NCI-H526 treated with DMSO at 0.1 percent for 48 hours (cell line): Measurements from ENCODE around the gene DNASE1L1.

Source experiments
- DNase-seq: peaks from one replicate; lab custom pipeline; 2025; lab: John Stamatoyannopoulos, UW

Gene DNASE1L1

GRCh38 chrX:154367474-154368308, 41.4 kb downstream of the DNASE1L1 start:
- DNase-seq = no peak

GRCh38 chrX:154366666-154367055, 42.4 kb downstream of the DNASE1L1 start:
- no peak for DNase-seq

- DNase-seq = no peak
Measured at GRCh38 chrX:154365997-154366665, 42.9 kb downstream of the DNASE1L1 start.

- DNase-seq = no peak
Measured at GRCh38 chrX:154365052-154365600, 43.9 kb downstream of the DNASE1L1 start.

GRCh38 chrX:154363706-154364439, 45.2 kb downstream of the DNASE1L1 start:
- no peak for DNase-seq

GRCh38 chrX:154362085-154362742, 46.8 kb downstream of the DNASE1L1 start:
- no peak for DNase-seq

GRCh38 chrX:154360155-154360713, 48.8 kb downstream of the DNASE1L1 start:
- no peak for DNase-seq

GRCh38 chrX:154359362-154360154, 49.5 kb downstream of the DNASE1L1 start:
- no peak for DNase-seq

GRCh38 chrX:154358829-154359228, 50.2 kb downstream of the DNASE1L1 start:
- DNase-seq = no peak

GRCh38 chrX:154358011-154358410, 51.0 kb downstream of the DNASE1L1 start:
- no peak for DNase-seq

- DNase-seq = no peak
Measured at GRCh38 chrX:154357205-154357604, 51.8 kb downstream of the DNASE1L1 start.

- DNase-seq = no peak
Measured at GRCh38 chrX:154356596-154356995, 52.5 kb downstream of the DNASE1L1 start.

GRCh38 chrX:154355776-154356140, 53.3 kb downstream of the DNASE1L1 start:
- DNase-seq = no peak

- no peak for DNase-seq
Measured at GRCh38 chrX:154355094-154355775, 53.8 kb downstream of the DNASE1L1 start.

GRCh38 chrX:154354516-154354915, 54.5 kb downstream of the DNASE1L1 start:
- DNase-seq = no peak

- DNase-seq = no peak
Measured at GRCh38 chrX:154354013-154354412, 55.0 kb downstream of the DNASE1L1 start.

- DNase-seq = no peak
Measured at GRCh38 chrX:154353172-154353843, 55.7 kb downstream of the DNASE1L1 start.

GRCh38 chrX:154352466-154352865, 56.6 kb downstream of the DNASE1L1 start:
- DNase-seq = no peak

GRCh38 chrX:154352012-154352401, 57.0 kb downstream of the DNASE1L1 start:
- DNase-seq = no peak
